ENCODE measurements around the gene ABR. TPM values are rescaled to one million over a fixed set of nuclear protein-coding genes. Genes with fewer than 3 reads are reported as not detected.

The ABR gene
- total RNA-seq, 1 experiment from 2014 or later = 78.3 TPM

DNA sequence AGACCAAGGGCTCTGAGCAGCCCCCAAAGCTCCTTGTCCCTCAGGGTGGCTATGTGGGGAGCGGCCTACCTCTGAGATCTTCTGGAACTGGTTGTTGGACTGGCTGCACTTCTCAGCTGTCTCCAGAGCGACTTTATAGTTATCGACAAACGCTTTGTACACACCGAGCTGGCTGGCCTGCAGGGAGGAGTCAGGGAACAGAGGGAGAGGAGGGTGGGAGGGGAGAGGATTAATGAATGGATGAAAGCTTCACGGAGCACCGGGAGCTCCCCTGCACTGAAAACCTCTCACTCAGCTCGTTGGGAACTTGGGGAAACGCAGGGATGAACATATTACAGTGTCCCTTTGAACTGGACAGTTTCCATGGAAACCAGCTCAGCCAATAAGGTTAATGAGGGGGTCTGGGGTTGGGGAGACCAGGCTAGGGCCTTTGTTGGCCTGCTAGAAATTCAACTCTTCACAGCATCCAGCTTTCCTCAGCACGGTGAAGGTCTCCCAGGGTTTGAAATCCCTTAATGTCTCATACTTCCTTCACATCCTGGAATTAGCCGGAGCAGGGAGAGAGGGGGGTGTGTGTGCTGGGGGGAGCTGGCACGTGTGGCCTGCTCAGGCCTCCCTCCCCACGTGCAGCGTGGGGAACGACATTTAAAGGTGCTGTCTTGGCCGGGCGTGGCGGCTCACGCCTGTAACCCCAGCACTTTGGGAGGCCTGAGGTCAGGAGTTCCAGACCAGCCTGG lies 96.2 kb downstream of the ABR start:
- TF ChIP-seq, protein P1, sequence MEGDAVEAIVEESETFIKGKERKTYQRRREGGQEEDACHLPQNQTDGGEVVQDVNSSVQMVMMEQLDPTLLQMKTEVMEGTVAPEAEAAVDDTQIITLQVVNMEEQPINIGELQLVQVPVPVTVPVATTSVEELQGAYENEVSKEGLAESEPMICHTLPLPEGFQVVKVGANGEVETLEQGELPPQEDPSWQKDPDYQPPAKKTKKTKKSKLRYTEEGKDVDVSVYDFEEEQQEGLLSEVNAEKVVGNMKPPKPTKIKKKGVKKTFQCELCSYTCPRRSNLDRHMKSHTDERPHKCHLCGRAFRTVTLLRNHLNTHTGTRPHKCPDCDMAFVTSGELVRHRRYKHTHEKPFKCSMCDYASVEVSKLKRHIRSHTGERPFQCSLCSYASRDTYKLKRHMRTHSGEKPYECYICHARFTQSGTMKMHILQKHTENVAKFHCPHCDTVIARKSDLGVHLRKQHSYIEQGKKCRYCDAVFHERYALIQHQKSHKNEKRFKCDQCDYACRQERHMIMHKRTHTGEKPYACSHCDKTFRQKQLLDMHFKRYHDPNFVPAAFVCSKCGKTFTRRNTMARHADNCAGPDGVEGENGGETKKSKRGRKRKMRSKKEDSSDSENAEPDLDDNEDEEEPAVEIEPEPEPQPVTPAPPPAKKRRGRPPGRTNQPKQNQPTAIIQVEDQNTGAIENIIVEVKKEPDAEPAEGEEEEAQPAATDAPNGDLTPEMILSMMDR (IDR thresholded peaks at IDR 0.05; ENCODE audit: insufficient read depth in 1 of 2, low read depth in 1 of 2, low read length in 1 of 2, severe bottlenecking in 1 of 2, unreplicated experiment in 1 of 2) = no peak
- H3K9me3 Mint-ChIP-seq (ENCODE audit: unreplicated experiment) = no peaks in the 10 kb centered on the region
- Histone ChIP-seq H3K9me3 (no peaks in the 10 kb centered on the region), H3K4me1 (no peaks in the 10 kb centered on the region), H3K36me3 (ENCODE audit: control insufficient read depth, insufficient read depth, low read length) (peaks cover 1% of the 10 kb centered on the region; the same call in 1 of the 2 replicates), H3K4me3 (ENCODE audit: low read depth, low read length) (no peak overlapping the region), H3K27me3 (replicated peaks; ENCODE audit: control insufficient read depth, insufficient read depth, low read length) (no peaks in the 10 kb centered on the region)
- no peak overlapping the region for H3K4me3 Mint-ChIP-seq (ENCODE audit: unreplicated experiment)
- no peak for DNase-seq
- no TSS peak for BruUV-seq (replicated peaks)
- ChIA-PET POLR2A (no interaction called here), CTCF (no interaction called here)
- no peak overlapping the region for H3K27ac Mint-ChIP-seq (ENCODE audit: unreplicated experiment)
- no peaks in the 10 kb centered on the region for H3K4me1 Mint-ChIP-seq (ENCODE audit: low read depth, unreplicated experiment)
- peaks cover 13% of the 10 kb centered on the region for H3K36me3 Mint-ChIP-seq (ENCODE audit: insufficient read depth, unreplicated experiment)
- no peaks in the 10 kb centered on the region for H3K27me3 Mint-ChIP-seq (ENCODE audit: insufficient read depth, unreplicated experiment)
- intact Hi-C loops (cut with micrococcal nuclease; ENCODE audit: unreplicated experiment) = no loop called here

DNA sequence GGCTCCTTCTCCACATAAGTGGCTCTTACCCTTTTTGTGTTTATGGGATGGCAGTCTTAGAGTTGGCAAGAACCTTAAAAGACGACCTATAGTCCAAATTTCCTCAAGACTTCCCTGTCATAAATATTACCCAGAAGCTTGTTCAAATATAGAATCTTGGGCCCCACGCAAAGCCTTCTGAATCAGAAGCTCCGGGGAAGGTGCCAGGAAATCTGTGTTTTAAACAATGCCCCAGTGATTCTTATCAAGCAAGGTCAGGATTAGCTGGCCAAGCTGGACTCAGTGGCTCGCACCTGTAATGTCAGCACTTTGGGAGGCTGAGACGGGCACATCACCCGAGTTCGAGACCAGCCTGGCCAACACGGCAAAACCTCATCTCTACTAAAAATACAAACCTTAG lies 97.2 kb downstream of the ABR start:
- no peaks in the 10 kb centered on the region for H3K9me3 Mint-ChIP-seq (ENCODE audit: unreplicated experiment)
- Histone ChIP-seq H3K9me3 (no peaks in the 10 kb centered on the region), H3K27me3 (replicated peaks; ENCODE audit: control insufficient read depth, insufficient read depth, low read length) (no peaks in the 10 kb centered on the region), H3K4me1 (no peaks in the 10 kb centered on the region), H3K36me3 (ENCODE audit: control insufficient read depth, insufficient read depth, low read length) (peaks cover 1% of the 10 kb centered on the region; the same call in 1 of the 2 replicates), H3K4me3 (ENCODE audit: low read depth, low read length) (no peak overlapping the region)
- BruUV-seq (replicated peaks) = no TSS peak
- H3K27ac Mint-ChIP-seq (ENCODE audit: unreplicated experiment) = no peak overlapping the region
- DNase-seq = no peak
- peaks cover 13% of the 10 kb centered on the region for H3K36me3 Mint-ChIP-seq (ENCODE audit: insufficient read depth, unreplicated experiment)
- H3K4me3 Mint-ChIP-seq (ENCODE audit: unreplicated experiment) = no peak overlapping the region
- no peaks in the 10 kb centered on the region for H3K4me1 Mint-ChIP-seq (ENCODE audit: low read depth, unreplicated experiment)
- TF ChIP-seq, protein P1 (IDR thresholded peaks at IDR 0.05; ENCODE audit: insufficient read depth in 1 of 2, low read depth in 1 of 2, low read length in 1 of 2, severe bottlenecking in 1 of 2, unreplicated experiment in 1 of 2) = no peak
- no peaks in the 10 kb centered on the region for H3K27me3 Mint-ChIP-seq (ENCODE audit: insufficient read depth, unreplicated experiment)
- CTCF ChIA-PET = no interaction called here
- POLR2A ChIA-PET = no interaction called here
- intact Hi-C loops (cut with micrococcal nuclease; ENCODE audit: unreplicated experiment) = no loop called here

DNA sequence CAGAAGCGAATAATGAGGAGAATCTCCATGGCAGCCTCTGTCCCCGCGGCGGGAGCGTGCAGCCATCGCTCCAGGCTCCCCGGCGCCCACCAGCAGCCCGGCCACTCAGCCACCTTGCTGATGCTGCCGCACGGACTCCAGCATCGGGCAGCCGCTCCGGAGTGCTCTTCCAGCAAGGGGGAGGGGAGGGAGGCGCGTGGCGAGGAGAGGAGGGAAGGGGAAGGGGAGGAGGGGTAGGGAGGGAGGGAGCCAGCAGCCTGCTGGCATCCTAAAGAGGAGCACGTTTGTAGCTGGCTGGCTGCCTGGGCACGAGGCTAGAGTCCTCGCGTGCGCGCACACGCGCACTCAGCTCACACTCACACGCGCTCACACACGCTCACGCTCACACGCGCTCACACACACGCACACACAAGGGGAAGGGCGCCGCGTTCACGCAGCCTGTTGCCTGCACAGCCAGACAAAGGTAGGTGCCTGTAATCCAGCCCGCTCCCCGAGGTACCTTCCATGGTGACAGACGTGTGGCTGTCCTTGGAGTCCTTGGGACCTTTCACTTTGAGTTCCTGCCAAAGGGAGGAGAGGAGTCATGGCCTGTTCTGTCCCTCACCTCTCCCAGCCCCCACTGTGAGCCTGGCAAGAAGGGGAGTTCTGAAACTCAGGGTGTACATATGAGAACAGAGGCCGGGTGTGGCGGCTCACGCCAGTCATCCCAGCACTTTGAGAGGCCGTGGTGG lies 100.8 kb downstream of the ABR start:
- intact Hi-C loops (cut with micrococcal nuclease; ENCODE audit: unreplicated experiment) = no loop called here
- no peaks in the 10 kb centered on the region for H3K36me3 ChIP-seq (ENCODE audit: control insufficient read depth, insufficient read depth, low read length)
- Mint-ChIP-seq H3K9me3 (ENCODE audit: unreplicated experiment) (no peaks in the 10 kb centered on the region), H3K4me3 (ENCODE audit: unreplicated experiment) (no peak overlapping the region), H3K4me1 (ENCODE audit: low read depth, unreplicated experiment) (no peaks in the 10 kb centered on the region), H3K27ac (ENCODE audit: unreplicated experiment) (no peak overlapping the region), H3K36me3 (ENCODE audit: insufficient read depth, unreplicated experiment) (peaks cover 18% of the 10 kb centered on the region), H3K27me3 (ENCODE audit: insufficient read depth, unreplicated experiment) (no peaks in the 10 kb centered on the region)
- no peaks in the 10 kb centered on the region for H3K27me3 ChIP-seq (replicated peaks; ENCODE audit: control insufficient read depth, insufficient read depth, low read length)
- BruUV-seq (replicated peaks) = no TSS peak
- TF ChIP-seq, protein P1 (IDR thresholded peaks at IDR 0.05; ENCODE audit: insufficient read depth in 1 of 2, low read depth in 1 of 2, low read length in 1 of 2, severe bottlenecking in 1 of 2, unreplicated experiment in 1 of 2) = no peak
- ChIA-PET CTCF (no interaction called here), POLR2A (no interaction called here)
- H3K4me1 ChIP-seq = no peaks in the 10 kb centered on the region; the same call in 1 of the 2 replicates
- no peaks in the 10 kb centered on the region for H3K9me3 ChIP-seq
- DNase-seq = no peak
- no peak overlapping the region for H3K4me3 ChIP-seq (ENCODE audit: low read depth, low read length)

Data from Caco-2 (cell line).